Fibroblast of lung (primary cell): ENCODE data around the gene IFIH1.

Experiments
- CTCF ChIP-seq, 2 donors: IDR thresholded peaks in 1 of 2; conservative IDR thresholded peaks in 1 of 2; 1 replicate in 1 of 2; 2 replicates in 1 of 2; pipeline ENCODE4 v1.5.1; 2011 to 2012; ENCODE audit warnings: low read length in 2 of 2, control low read depth in 1 of 2, inconsistent platforms in 1 of 2, low read depth in 1 of 2, mild to moderate bottlenecking in 1 of 2
- EZH2 ChIP-seq: IDR thresholded peaks from 2 replicates; pipeline ENCODE4 v1.5.1; 2012; ENCODE audit warnings: low read length, control low read depth, mild to moderate bottlenecking; ENCODE audit errors: missing control alignments

DNA sequence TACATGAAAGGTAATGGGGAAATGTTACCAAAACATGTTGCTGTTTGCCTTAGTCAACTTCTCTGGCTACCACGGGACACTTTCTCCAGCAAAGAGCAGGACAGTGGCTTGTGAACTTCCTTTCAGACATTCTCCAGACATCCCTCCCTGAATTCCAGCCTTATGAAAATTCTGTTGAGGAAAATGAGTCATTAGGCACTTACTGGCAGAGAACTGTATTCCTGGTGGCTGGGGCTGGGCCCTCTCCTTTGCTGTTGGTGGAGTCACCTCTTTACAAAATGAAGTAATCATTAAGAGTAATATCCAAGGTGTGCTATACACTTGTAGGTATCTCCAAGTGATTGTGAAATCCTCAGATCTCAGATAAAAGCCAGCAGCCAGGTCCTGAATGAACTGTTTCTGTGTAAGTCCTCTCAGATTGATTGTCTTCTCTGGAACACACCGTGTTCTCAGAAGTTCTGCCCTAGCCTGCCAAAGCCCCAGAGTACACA lies 73.9 kb downstream of the IFIH1 start:
- TF ChIP-seq CTCF (conservative IDR thresholded peaks at IDR 0.05 in 1 of 2, IDR thresholded peaks at IDR 0.05 in 1 of 2; ENCODE audit: low read depth in 1 of 2, low read length in 2 of 2) = no peak
- TF ChIP-seq EZH2 = no peak
